ENCODE results near the gene OBI1. TPM values are rescaled to one million over a fixed set of nuclear protein-coding genes. Genes with fewer than 3 reads are reported as not detected.

OBI1 gene
- total and polyA plus RNA-seq, 10 of the 15 experiments (the other 5 are each of a cell fraction or from before 2014, with no cell fraction given) = 15.5 to 34.2 (median 22.0) TPM

DNA sequence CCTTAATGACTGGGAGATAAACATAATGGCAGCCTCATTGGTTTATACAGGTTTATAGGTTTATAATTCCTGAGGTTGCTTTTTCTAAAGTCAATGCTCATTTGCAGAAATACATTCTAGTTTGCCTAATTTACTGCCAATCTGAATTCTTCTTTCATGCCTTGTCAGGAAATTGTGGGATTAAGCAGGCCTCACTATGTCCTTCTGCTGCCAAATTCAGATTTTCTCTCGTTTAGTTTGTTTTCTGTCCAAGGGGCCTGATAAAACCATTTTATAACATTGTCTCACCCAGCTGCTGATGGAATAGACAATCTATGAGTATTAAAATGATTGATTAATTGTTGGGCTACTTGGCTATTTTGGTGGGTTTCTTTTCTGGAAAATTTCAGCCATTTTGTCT, 42.4 kb upstream of the OBI1 start (continued):
- TF ChIP-seq, protein P1, sequence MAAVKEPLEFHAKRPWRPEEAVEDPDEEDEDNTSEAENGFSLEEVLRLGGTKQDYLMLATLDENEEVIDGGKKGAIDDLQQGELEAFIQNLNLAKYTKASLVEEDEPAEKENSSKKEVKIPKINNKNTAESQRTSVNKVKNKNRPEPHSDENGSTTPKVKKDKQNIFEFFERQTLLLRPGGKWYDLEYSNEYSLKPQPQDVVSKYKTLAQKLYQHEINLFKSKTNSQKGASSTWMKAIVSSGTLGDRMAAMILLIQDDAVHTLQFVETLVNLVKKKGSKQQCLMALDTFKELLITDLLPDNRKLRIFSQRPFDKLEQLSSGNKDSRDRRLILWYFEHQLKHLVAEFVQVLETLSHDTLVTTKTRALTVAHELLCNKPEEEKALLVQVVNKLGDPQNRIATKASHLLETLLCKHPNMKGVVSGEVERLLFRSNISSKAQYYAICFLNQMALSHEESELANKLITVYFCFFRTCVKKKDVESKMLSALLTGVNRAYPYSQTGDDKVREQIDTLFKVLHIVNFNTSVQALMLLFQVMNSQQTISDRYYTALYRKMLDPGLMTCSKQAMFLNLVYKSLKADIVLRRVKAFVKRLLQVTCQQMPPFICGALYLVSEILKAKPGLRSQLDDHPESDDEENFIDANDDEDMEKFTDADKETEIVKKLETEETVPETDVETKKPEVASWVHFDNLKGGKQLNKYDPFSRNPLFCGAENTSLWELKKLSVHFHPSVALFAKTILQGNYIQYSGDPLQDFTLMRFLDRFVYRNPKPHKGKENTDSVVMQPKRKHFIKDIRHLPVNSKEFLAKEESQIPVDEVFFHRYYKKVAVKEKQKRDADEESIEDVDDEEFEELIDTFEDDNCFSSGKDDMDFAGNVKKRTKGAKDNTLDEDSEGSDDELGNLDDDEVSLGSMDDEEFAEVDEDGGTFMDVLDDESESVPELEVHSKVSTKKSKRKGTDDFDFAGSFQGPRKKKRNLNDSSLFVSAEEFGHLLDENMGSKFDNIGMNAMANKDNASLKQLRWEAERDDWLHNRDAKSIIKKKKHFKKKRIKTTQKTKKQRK (IDR thresholded peaks at IDR 0.05; ENCODE audit: low read depth, low read length) = no peak
- TF ChIP-seq RAD51 (IDR thresholded peaks at IDR 0.05) (no peak), YBX1 (IDR thresholded peaks at IDR 0.05) (no peak), RFX5 (IDR thresholded peaks at IDR 0.05; ENCODE audit: low read depth, low read length) (no peak), PAX8 (IDR thresholded peaks at IDR 0.05) (no peak), IKZF2 (IDR thresholded peaks at IDR 0.05) (no peak), EGR1 (IDR thresholded peaks at IDR 0.05; ENCODE audit: borderline replicate concordance in 1 of 2, low read depth in 2 of 2, low read length in 2 of 2) (no peak)

- ChIA-PET RAD21 (ENCODE audit: unreplicated experiment) (interaction anchor here (0.8 kb wide), 1 partner anchor 10 kb away, joined by 5 read pairs; no protein-coding TSS in a partner anchor), SMC1A (ENCODE audit: uncharacterized antibody, unreplicated experiment) (no interaction called here), POLR2A (no interaction called here), CTCF (no interaction called here)
- Histone ChIP-seq H3K9me3 (replicated peaks; ENCODE audit: control insufficient read depth, insufficient read depth, low read length) (no peaks in the 10 kb centered on the region), H3K4me1 (ENCODE audit: control insufficient read depth, insufficient read depth, low read length) (no peaks in the 10 kb centered on the region), H4K20me1 (ENCODE audit: control insufficient read depth, insufficient read depth) (no peaks in the 10 kb centered on the region), H3K4me2 (ENCODE audit: control insufficient read depth, insufficient read depth) (no peak overlapping the region), H3K27me3 (replicated peaks in 1 of 2; ENCODE audit: control insufficient read depth in 2 of 2, insufficient read depth in 2 of 2, low read length in 1 of 2) (no peaks in the 10 kb centered on the region), H3K36me3 (ENCODE audit: control insufficient read depth in 2 of 2, insufficient read depth in 2 of 2, low read length in 1 of 2) (no peaks in the 10 kb centered on the region), H3K4me3 (no peak overlapping the region), H3K27ac (ENCODE audit: control insufficient read depth, insufficient read depth) (no peak overlapping the region), H3K9ac (ENCODE audit: control insufficient read depth, insufficient read depth, low read length) (no peak overlapping the region), H2AFZ (ENCODE audit: control insufficient read depth, low read depth, low read length) (no peak overlapping the region), H3K79me2 (ENCODE audit: control insufficient read depth, insufficient read depth, low read length) (no peaks in the 10 kb centered on the region)
- TF ChIP-seq, protein P2, sequence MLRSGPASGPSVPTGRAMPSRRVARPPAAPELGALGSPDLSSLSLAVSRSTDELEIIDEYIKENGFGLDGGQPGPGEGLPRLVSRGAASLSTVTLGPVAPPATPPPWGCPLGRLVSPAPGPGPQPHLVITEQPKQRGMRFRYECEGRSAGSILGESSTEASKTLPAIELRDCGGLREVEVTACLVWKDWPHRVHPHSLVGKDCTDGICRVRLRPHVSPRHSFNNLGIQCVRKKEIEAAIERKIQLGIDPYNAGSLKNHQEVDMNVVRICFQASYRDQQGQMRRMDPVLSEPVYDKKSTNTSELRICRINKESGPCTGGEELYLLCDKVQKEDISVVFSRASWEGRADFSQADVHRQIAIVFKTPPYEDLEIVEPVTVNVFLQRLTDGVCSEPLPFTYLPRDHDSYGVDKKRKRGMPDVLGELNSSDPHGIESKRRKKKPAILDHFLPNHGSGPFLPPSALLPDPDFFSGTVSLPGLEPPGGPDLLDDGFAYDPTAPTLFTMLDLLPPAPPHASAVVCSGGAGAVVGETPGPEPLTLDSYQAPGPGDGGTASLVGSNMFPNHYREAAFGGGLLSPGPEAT (IDR thresholded peaks at IDR 0.05; ENCODE audit: low read depth) = no peak
- TF ChIP-seq EED (IDR thresholded peaks at IDR 0.05; ENCODE audit: low read depth) (no peak), CBX5 (IDR thresholded peaks at IDR 0.05; ENCODE audit: low read depth) (no peak), SMC3 (IDR thresholded peaks at IDR 0.05; ENCODE audit: borderline replicate concordance, low read length) (no peak), HDAC2 (IDR thresholded peaks at IDR 0.05) (no peak), BCL11A (IDR thresholded peaks at IDR 0.05; ENCODE audit: low read depth, low read length) (no peak)
- TF ChIP-seq, protein P3, sequence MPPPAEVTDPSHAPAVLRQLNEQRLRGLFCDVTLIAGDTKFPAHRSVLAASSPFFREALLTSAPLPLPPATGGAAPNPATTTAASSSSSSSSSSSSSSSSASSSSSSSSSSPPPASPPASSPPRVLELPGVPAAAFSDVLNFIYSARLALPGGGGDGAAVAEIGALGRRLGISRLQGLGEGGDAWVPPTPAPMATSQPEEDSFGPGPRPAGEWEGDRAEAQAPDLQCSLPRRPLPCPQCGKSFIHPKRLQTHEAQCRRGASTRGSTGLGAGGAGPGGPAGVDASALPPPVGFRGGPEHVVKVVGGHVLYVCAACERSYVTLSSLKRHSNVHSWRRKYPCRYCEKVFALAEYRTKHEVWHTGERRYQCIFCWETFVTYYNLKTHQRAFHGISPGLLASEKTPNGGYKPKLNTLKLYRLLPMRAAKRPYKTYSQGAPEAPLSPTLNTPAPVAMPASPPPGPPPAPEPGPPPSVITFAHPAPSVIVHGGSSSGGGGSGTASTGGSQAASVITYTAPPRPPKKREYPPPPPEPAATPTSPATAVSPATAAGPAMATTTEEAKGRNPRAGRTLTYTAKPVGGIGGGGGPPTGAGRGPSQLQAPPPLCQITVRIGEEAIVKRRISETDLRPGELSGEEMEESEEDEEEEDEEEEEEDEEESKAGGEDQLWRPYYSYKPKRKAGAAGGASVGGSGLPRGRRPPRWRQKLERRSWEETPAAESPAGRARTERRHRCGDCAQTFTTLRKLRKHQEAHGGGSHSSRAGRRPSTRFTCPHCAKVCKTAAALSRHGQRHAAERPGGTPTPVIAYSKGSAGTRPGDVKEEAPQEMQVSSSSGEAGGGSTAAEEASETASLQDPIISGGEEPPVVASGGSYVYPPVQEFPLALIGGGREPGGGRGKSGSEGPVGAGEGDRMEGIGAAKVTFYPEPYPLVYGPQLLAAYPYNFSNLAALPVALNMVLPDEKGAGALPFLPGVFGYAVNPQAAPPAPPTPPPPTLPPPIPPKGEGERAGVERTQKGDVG (CRISPR knock-in tag; IDR thresholded peaks at IDR 0.05) = no peak
- ATAC-seq = no peak
- intact Hi-C loops (cut with micrococcal nuclease; ENCODE audit: unreplicated experiment) (no loop called here), in situ Hi-C loops (cut with MboI) (no loop called here)
- no peak for FAIRE-seq
- DNase-seq (ENCODE audit: low read depth, low spot score) = no peak
- BruUV-seq (replicated peaks) = no TSS peak
- 9% methylated on average over 3 of the region's 3 CpGs for WGBS (ENCODE audit: insufficient coverage, insufficient replicate concordance, low lambda C conversion rate, missing lambda C conversion rate)
Measured at GRCh38 chr13:78700121-78700910, 41.4 kb upstream of the OBI1 start.
